ENCODE results near the gene ELANE.
"Not testable (repeated sequence)": the region's sequence is repeated elsewhere in the genome, so short reads cannot be mapped to it uniquely, and the experiment has no call there.

ELANE gene

GRCh38 chr19:843180-843835 is 8.8 kb upstream of the ELANE start:
- DNase-seq, result no peak

- DNase-seq, result no peak
Measured at GRCh38 chr19:843836-844545, 8.1 kb upstream of the ELANE start.

GRCh38 chr19:844546-844971 is 7.5 kb upstream of the ELANE start:
- no peak for DNase-seq

- DNase-seq, result no peak
Measured at GRCh38 chr19:845707-846521, 6.2 kb upstream of the ELANE start.

GRCh38 chr19:848386-848921 is 3.6 kb upstream of the ELANE start:
- no peak for DNase-seq

GRCh38 chr19:849195-849594 is 2.9 kb upstream of the ELANE start:
- not testable (repeated sequence) for DNase-seq

- DNase-seq, result no peak
Measured at GRCh38 chr19:850221-850978, 1.7 kb upstream of the ELANE start.

GRCh38 chr19:850979-851335 is 1.1 kb upstream of the ELANE start:
- DNase-seq, result no peak

GRCh38 chr19:853014-853585 is 997 bp downstream of the ELANE start:
- no peak for DNase-seq

- not testable (repeated sequence) for DNase-seq
Measured at GRCh38 chr19:853614-854220, 1.6 kb downstream of the ELANE start.

GRCh38 chr19:854549-854948 is 2.4 kb downstream of the ELANE start:
- DNase-seq, result no peak

- no peak for DNase-seq
Measured at GRCh38 chr19:855142-855541, 3.0 kb downstream of the ELANE start.

- no peak for DNase-seq
Measured at GRCh38 chr19:855566-856120, 3.5 kb downstream of the ELANE start.

GRCh38 chr19:858284-858683 is 6.2 kb downstream of the ELANE start:
- DNase-seq, result no peak

- DNase-seq, result no peak
Measured at GRCh38 chr19:858868-859843, 7.1 kb downstream of the ELANE start, which contains the start of gene CFD. CFD (plus strand) TSS chr19:859664; CDS start chr19:859690, 26 bp downstream.

GRCh38 chr19:861141-861755 is 9.1 kb downstream of the ELANE start:
- no peak for DNase-seq

- DNase-seq, result peak; percentile 82 to 83
Measured at GRCh38 chr19:861756-862580, 9.9 kb downstream of the ELANE start.

- peak; percentile 88 to 89 for DNase-seq
Measured at GRCh38 chr19:862581-863314, 10.6 kb downstream of the ELANE start.

All from activated T-cell treated with anti-CD3 and anti-CD28 coated beads, Interleukin-2, amount 50 U/mL, for 48 hours (primary cell).